SK-N-MC (cell line): ENCODE measurements around the gene FAM216A.

ENCODE experiments used
- DNase-seq: peaks from one replicate; pipeline ENCODE4 v3.0.0-alpha.2; 2011; ENCODE audit warnings: low read depth, low spot score
- H3K27ac ChIP-seq: fragments of 200-600 bp; sonication (generic); 2 replicates; pipeline ENCODE4 v1.5.1; 2016; ENCODE audit warnings: mixed run types
- H3K36me3 ChIP-seq: fragments of 200-600 bp; sonication (generic); 2 replicates; pipeline ENCODE4 v1.6.1; 2017; ENCODE audit warnings: antibody characterized with exemption, low read length, mixed read lengths; ENCODE audit not compliant: insufficient read depth
- H3K4me3 ChIP-seq: fragments of 200-600 bp; sonication (generic); 2 replicates; pipeline ENCODE4 v1.5.1; 2016
- H3K9ac ChIP-seq: fragments of 200-600 bp; sonication (generic); 2 replicates; pipeline ENCODE4 v1.8.0; 2017; ENCODE audit warnings: mixed run types, mixed read lengths; ENCODE audit not compliant: insufficient read length
- H3K9me3 ChIP-seq: fragments of 200-600 bp; sonication (generic); 2 replicates; pipeline ENCODE4 v1.6.1; 2017; ENCODE audit warnings: low read depth, mild to moderate bottlenecking, antibody characterized with exemption, low read length, moderate library complexity, mixed read lengths
- EZH2 ChIP-seq: fragments of 200-600 bp; sonication (generic); IDR thresholded peaks from one replicate; pipeline ENCODE4 v1.6.1; 2017; ENCODE audit warnings: antibody characterized with exemption
- FOXP2 ChIP-seq: optimal IDR thresholded peaks from 2 replicates; pipeline ENCODE3; 2011; ENCODE audit warnings: mild to moderate bottlenecking, moderate library complexity; ENCODE audit not compliant: insufficient read depth; ENCODE audit errors: extremely low read length, control extremely low read depth
- POLR2AphosphoS5 ChIP-seq: IDR thresholded peaks from 2 replicates; pipeline ENCODE4 v1.6.1; 2012; ENCODE audit warnings: mild to moderate bottlenecking, low read depth, low read length, borderline replicate concordance

The FAM216A gene

DNA sequence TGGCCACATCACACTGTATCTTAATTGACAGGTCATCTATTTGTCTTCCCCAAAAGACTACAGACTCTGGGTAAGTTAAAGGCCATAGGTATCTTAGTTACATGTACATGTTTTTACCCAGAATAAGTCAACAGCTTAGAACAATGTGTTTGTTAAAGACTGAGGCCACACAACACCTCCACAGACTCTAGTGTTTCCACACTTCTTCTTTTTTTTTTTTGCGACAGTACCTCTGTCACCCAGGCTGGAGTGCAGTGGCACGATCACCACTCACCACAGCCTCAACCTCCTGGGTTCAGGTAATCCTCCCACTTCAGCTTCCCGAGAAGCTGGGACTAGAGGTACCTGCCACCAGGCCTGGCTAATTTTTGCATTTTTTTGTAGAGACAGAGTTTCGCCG is 1.9 kb upstream of the FAM216A start:
- no peak overlapping the region for H3K27ac ChIP-seq
- H3K36me3 ChIP-seq: peaks cover 24% of the 10 kb centered on the region
- peak overlapping the region; percentile 97 for H3K9ac ChIP-seq
- peak overlapping the region; percentile 86 for H3K4me3 ChIP-seq
- no peak for DNase-seq
- H3K9me3 ChIP-seq: no peaks in the 10 kb centered on the region
- TF ChIP-seq FOXP2: no peak
- no peak for TF ChIP-seq POLR2AphosphoS5
- TF ChIP-seq EZH2: no peak

DNA sequence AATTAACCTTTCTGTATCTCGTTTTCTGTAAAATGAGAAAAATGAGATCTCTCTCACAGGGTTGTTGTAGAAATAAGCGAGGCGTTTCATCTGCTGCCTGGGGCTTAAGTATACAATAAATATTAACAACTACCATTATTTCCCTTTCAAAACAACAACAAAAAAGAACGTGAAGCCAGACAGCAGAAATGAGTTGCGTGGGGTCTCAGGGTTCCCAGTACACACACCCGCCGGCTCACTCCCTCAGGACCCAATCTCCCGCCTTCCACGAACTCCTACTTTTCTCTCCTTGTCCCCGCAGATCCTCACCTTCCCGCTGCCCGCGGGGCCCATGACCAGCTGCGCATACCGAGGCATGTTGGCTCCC is 815 bp upstream of the FAM216A start:
- H3K4me3 ChIP-seq: peak overlapping the region; percentile 86
- H3K9ac ChIP-seq: peak overlapping the region; percentile 97
- peaks cover 19% of the 10 kb centered on the region for H3K36me3 ChIP-seq
- DNase-seq: no peak
- H3K27ac ChIP-seq: peak overlapping the region; percentile 23
- TF ChIP-seq FOXP2: no peak
- TF ChIP-seq POLR2AphosphoS5: no peak
- no peak for TF ChIP-seq EZH2
- no peaks in the 10 kb centered on the region for H3K9me3 ChIP-seq

DNA sequence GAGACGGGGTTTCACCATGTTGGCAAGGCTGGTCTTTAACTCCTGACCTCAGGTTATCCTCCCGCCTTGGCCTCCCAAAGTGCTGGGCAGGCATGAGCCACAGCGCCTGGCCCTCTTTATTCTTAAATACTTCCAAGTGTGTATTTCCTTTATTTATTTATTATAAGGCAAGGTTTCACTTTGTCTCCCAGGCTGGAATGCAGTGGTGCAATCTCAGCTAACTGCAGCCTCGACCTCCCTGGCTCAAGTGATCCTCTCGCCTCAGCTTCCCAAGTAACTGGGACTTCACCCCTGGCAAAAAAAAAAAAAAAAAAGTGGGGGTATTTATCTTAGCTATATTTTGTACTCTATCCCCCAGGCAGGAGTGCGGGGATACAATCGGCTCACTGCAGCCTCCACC is 6.8 kb downstream of the FAM216A start:
- Histone ChIP-seq H3K9ac (no peak overlapping the region), H3K27ac (no peak overlapping the region), H3K36me3 (no peaks in the 10 kb centered on the region), H3K9me3 (no peaks in the 10 kb centered on the region), H3K4me3 (no peak overlapping the region)
- no peak for DNase-seq
- TF ChIP-seq EZH2 (no peak), FOXP2 (no peak), POLR2AphosphoS5 (no peak)

DNA sequence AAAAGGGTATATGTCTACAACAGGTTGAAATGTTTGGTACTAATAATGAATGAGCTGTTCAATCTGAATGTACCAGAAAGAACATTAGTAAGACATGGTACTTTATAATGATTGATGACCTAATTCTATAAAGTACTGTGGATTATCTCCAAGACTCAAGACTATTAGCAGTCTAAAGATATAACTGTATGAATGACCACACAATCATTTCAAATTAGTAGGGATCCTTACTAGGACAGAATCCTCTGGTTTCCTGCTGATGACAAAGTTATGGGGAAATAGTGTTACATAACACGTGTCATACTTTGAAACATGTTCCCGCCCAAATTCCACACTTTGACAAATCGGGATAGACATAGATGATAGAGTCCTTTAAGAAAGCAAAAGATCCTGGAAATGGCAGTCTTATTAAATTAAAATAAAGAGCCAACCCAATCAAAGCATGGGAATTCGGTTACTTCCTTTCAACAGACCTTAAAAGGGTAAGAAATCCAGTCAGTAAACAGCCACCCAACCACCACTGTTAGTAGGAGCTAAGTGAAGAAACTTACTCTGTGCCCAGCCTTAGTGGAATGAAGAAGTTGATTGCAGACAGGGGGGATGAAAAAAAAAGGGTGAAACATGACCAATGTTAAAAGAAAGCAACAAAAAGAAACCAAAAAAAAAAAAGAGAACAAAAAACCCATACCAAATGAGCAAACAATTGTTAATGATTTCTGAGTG is 30.5 kb downstream of the FAM216A start:
- Histone ChIP-seq H3K27ac (peak overlapping the region; percentile 56), H3K9ac (peak overlapping the region; percentile 66), H3K4me3 (no peak overlapping the region; the same call in 1 of the 2 replicates), H3K36me3 (peaks cover 33% of the 10 kb centered on the region), H3K9me3 (peaks cover 4% of the 10 kb centered on the region; the same call in 1 of the 2 replicates)
- DNase-seq: no peak
- TF ChIP-seq POLR2AphosphoS5: no peak
- TF ChIP-seq EZH2: no peak
- no peak for TF ChIP-seq FOXP2

DNA sequence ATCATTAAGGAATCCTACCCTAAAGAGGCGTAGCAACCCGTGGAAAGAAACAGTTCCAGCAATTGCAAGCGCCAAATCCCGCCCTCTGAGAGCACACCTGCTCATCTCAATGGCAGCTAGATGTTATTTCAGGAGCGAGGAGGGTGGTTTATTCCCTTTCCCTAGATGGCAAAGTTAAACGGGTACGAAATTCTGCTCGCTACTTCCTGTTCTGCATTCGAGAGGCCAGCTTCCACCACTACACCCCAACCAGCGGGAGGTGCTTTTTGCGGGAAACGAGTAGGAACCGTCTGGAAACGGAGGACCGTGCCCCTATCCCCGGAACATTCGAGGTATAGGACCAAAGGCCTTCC is 32.7 kb downstream of the FAM216A start:
- Histone ChIP-seq H3K9me3 (peaks cover 4% of the 10 kb centered on the region; the same call in 1 of the 2 replicates), H3K9ac (peak overlapping the region; percentile 97), H3K4me3 (peak overlapping the region; percentile 99), H3K27ac (peak overlapping the region; percentile 26; the same call in 1 of the 2 replicates), H3K36me3 (peaks cover 12% of the 10 kb centered on the region; the same call in 1 of the 2 replicates)
- no peak for DNase-seq
- TF ChIP-seq POLR2AphosphoS5: no peak
- no peak for TF ChIP-seq FOXP2
- no peak for TF ChIP-seq EZH2

DNA sequence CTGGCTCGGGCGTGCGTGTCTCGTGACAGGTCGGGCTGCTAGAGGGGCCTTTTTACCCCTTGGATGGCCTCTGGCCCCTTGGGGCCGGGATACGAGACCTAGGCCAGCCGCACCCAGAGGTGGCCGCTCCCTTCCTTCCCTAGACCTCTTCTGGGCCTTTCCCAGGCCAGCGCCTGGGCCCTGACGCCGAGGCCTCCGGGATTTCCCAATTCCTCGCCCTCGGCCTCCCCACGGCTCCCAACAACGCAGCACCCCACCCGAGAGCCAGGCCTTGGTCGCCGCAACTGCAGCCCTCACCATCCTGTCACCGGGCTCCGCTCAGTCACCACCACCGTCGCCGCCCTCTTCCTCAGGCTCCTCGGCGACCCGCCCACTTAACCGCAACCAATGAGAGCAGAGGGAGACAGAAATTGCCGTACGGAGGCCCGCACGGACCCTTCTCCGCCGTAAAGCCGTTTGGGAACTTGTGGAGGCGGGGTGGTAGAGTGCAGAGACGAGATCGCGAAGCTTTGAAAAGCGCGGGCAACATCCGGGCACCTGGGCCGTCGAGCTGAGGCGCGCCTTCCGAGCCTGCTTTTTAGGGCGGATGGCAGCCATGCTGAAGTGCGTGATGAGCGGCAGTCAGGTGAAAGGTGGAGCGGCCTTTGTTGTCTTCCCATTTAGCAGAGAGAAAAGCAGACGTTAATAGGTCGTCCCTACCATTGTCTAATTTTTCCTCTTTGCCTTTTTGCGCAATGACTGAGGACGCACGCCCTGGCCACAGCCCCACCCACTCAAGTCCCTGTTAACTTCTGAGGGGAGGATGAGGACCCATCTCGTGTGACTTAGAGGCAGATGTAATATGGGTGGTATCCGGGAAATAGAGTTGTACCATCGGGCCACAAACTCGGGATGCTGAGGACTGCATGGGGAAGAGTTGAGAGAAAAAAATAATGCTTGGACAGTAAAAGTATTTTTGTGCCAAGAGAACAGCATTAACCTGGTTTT is 33.4 kb downstream of the FAM216A start, which contains the start of the genes RAD9B and VPS29:
Gene RAD9B, plus strand, starts transcription at position 580 of the 987 bp plus-strand sequence. Its CDS starts 7 bp downstream, at position 587.
Gene VPS29, minus strand, starts transcription at position 360 of the 987 bp plus-strand sequence. Its CDS starts 60 bp downstream, at position 300.
- H3K36me3 ChIP-seq: peaks cover 8% of the 10 kb centered on the region; the same call in 1 of the 2 replicates
- H3K9ac ChIP-seq: peak within 1 kb of the TSS; percentile 97
- peak within 1 kb of the TSS; percentile 99 for H3K4me3 ChIP-seq
- TF ChIP-seq FOXP2: no peak
- peak; percentile 90 for TF ChIP-seq POLR2AphosphoS5
- peak within 1 kb of the TSS; percentile 42 for H3K27ac ChIP-seq
- peaks cover 4% of the 10 kb centered on the region; the same call in 1 of the 2 replicates for H3K9me3 ChIP-seq
- DNase-seq: peak; percentile 79

DNA sequence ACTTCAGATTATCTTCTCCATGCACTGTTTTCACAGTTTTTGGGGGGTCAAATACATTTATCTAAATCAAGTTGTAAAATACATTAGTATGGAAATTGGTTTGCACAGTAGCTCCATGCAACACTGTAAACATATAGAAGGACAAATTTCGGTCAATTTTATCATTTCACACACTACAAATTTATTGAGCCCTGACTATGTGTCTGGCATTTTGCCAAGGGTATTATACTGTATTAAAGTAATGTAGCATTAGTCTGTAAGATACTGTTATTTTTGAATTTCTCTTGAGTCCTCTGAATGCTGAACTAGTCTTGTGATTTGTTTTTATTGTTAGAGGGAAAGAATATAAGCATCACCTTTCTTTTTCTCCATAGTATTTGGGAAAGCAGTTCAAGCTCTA is 34.8 kb downstream of the FAM216A start:
- H3K9ac ChIP-seq: no peak overlapping the region
- peaks cover 8% of the 10 kb centered on the region; the same call in 1 of the 2 replicates for H3K36me3 ChIP-seq

More for the DNA sequence above, 34.8 kb downstream of the FAM216A start:
- H3K9me3 ChIP-seq: peaks cover 4% of the 10 kb centered on the region; the same call in 1 of the 2 replicates
- no peak overlapping the region for H3K4me3 ChIP-seq
- no peak overlapping the region for H3K27ac ChIP-seq
- DNase-seq: no peak
- TF ChIP-seq FOXP2: no peak
- no peak for TF ChIP-seq EZH2
- TF ChIP-seq POLR2AphosphoS5: no peak
